Measurements from ENCODE around the gene DNAJB6. TPM values are rescaled to one million over a fixed set of nuclear protein-coding genes. Genes with fewer than 3 reads are reported as not detected.

Gene DNAJB6
- total RNA-seq, 1 donor: 86.6 TPM

DNA sequence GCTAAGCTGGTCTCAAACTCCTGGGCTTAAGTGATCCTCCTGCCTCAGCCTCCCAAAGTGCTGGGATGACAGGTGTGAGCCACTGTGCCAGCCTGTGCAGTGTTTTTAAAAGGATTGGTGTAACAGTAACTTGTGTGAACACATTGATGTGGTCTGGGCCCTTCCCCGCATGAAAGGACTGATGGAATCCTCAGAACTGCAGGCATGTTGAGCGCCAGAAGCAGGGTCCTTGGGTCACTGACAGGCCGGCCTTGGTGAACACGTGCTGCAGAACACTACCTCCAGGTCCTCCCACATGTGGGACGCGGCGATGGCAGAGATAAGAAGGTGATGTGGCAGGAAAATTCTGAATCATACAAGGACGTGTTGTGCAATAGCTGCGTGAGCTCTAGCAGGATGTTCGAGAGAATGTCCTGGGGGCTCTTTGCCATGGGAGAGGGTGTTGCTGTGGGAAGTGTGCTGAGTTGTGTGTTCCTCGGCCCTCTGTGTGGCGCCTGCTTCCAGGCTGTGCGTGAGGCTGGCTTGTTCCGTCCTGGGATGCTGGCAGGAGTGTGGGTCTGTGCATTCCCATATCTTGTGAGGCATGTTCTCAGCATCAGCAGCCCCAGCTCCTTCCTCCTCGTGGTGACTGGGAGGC, 68.2 kb downstream of the DNAJB6 start:
- peak; percentile 91 for DNase-seq (ENCODE audit: low read depth)
- TF ChIP-seq CTCF (IDR thresholded peaks at IDR 0.05; ENCODE audit: insufficient read depth, low read length): no peak
- no peak overlapping the region for H3K4me3 ChIP-seq (ENCODE audit: low read depth, low read length)

GRCh38 chr7:157405501-157405900, 68.7 kb downstream of the DNAJB6 start:
- no peak overlapping the region for H3K4me3 ChIP-seq (ENCODE audit: low read depth, low read length)
- no peak for TF ChIP-seq CTCF (IDR thresholded peaks at IDR 0.05; ENCODE audit: insufficient read depth, low read length)
- DNase-seq (ENCODE audit: low read depth): no peak

- H3K4me3 ChIP-seq (ENCODE audit: low read depth, low read length): no peak overlapping the region
- TF ChIP-seq CTCF (IDR thresholded peaks at IDR 0.05; ENCODE audit: insufficient read depth, low read length): no peak
- no peak for DNase-seq (ENCODE audit: low read depth)
These were observed 69.4 kb downstream of the DNAJB6 start for GRCh38 chr7:157405914-157406810.

DNA sequence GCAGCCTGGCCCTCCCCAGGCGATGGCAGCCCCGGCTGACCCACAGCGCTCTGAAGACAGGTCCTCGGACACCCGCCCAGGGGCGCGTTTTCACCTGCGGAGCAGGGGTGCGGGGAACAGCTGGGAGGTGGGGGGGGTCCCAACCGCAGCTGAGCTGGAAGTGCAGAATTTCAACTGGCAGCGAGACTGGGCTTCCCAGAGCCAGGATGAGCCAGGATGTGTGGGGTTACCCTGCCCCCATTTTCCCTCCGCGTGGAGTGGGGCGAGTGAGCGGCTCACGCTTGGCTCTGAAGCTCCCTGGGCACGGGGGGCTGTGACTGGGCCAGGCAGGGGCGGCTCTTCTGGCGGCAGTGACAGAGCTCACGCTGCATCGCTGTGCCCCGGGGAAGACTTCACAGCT, 70.2 kb downstream of the DNAJB6 start:
- H3K4me3 ChIP-seq (ENCODE audit: low read depth, low read length): no peak overlapping the region
- no peak for DNase-seq (ENCODE audit: low read depth)
- no peak for TF ChIP-seq CTCF (IDR thresholded peaks at IDR 0.05; ENCODE audit: insufficient read depth, low read length)

- no peak for TF ChIP-seq CTCF (IDR thresholded peaks at IDR 0.05; ENCODE audit: insufficient read depth, low read length)
- DNase-seq (ENCODE audit: low read depth): no peak
These were observed 70.9 kb downstream of the DNAJB6 start for GRCh38 chr7:157407512-157408257.

GRCh38 chr7:157408258-157409101, 71.7 kb downstream of the DNAJB6 start:
- TF ChIP-seq CTCF (IDR thresholded peaks at IDR 0.05; ENCODE audit: insufficient read depth, low read length): no peak
- H3K4me3 ChIP-seq (ENCODE audit: low read depth, low read length): no peak overlapping the region
- no peak for DNase-seq (ENCODE audit: low read depth)

More at GRCh38 chr7:157407512-157408257, 70.9 kb downstream of the DNAJB6 start:
- no peak overlapping the region for H3K4me3 ChIP-seq (ENCODE audit: low read depth, low read length)
